NCI-H1417 (cell line): ENCODE results near the gene OR10G4.
"Not testable (repeated sequence)": the region's sequence is repeated elsewhere in the genome, so short reads cannot be mapped to it uniquely, and the experiment has no call there.

ENCODE experiments used
- DNase-seq, 3 experiments: peaks; one replicate each; lab custom pipeline; 2025; lab: John Stamatoyannopoulos, UW

Gene OR10G4

DNA sequence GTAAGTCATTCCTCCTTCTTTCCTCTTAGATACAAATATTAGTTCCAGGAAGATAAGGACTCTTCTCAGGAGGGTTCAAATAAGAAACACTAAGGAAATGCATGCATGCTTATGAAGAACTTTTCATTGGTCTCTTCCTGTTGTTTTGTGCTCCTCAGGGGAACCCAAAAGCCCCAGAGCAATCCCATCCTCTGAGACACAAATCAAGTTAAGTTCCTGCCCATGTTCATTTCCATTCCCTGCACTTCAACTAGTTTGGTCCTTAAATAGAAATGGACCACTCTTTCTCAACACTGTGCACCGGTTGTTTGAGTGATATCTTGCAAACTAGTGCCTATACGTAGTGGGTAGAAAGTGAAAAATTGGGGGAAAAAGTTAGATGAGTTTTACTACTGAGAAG is at the start of gene OR10G4:
TSS of gene OR10G4 (plus strand) at position 301 of the 400 bp plus-strand sequence. CDS start 2,578 bp downstream, outside the sequence.
- no peak for DNase-seq

- DNase-seq, result no peak
Measured at GRCh38 chr11:123973816-123974215, 39.0 kb upstream of the OR10G4 start.

DNA sequence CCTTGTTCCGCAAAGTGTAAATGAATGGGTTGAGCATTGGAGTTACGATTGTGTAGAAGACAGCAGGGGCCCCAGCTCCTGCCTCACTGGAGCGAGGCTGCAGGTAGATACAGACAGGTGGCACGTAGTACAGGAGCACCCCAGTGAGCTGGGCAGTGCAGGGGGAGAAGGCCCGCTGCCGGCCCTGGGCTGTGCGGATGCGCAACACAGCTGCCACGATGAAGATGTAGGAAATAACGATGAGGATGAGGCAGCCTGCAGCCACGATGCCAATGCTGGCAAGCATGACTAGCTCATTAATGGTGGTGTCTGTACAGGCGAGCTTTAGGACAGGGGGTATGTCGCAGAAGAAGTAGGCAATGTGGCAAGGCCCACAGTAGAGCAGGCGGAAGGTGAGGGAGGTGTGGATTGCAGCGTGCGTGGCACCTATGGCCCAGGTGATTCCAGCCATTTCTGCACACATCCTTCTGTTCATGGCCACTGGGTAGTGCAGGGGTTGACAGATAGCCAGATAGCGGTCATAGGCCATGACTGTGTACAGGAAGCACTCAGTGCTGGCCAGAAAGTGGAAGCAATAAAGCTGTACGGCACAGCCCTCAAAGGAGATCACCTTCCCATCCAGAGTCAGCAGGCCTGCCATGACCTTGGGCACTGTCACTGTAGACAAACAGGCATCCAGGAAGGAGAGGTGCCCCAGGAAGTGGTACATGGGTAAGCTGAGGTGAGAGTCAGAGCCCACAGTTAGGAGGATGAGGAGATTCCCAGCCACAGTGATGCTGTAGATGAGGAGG is 35.8 kb upstream of the OR10G4 start:
- no peak for DNase-seq

- DNase-seq, result no peak
Measured at GRCh38 chr11:123977731-123978347, 35.0 kb upstream of the OR10G4 start, which contains the start of gene OR10S1. TSS of gene OR10S1 (minus strand) at chr11:123977781. CDS start at chr11:123977664, 117 bp downstream.

GRCh38 chr11:123979311-123979710 is 33.5 kb upstream of the OR10G4 start:
- DNase-seq, result no peak

- no peak for DNase-seq
Measured at GRCh38 chr11:123995119-123995518, 17.7 kb upstream of the OR10G4 start, which contains the start of gene OR10G6. TSS of gene OR10G6 (minus strand) at chr11:123995161. CDS start at chr11:123995161, 0 bp downstream.

GRCh38 chr11:124015837-124016236 is 3.0 kb downstream of the OR10G4 start:
- not testable (repeated sequence) for DNase-seq

- DNase-seq, result no peak
Measured at GRCh38 chr11:124026498-124026897, 13.7 kb downstream of the OR10G4 start, which contains the start of gene OR10G8. TSS of gene OR10G8 (plus strand) at chr11:124026798. CDS start at chr11:124029623, 2,825 bp downstream.

DNA sequence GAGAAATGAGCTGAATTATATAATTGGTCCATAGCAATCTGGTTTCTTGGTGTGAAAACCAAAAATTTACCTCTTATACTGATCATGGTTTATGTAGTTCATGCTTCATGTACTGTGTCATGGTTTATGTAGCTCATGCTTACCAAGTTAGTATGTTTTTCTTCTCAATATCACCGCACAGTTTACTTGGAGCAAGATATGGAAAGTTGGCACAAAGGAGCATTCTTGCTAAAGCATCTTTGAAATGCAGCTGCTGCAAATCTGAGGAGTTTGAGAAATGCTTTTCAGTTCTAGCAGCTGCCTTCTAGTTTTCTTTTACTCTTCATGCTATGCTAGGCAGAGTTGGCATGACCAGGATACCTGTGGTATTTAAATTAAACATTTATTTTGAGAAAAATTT is 23.9 kb downstream of the OR10G4 start:
- no peak for DNase-seq

DNA sequence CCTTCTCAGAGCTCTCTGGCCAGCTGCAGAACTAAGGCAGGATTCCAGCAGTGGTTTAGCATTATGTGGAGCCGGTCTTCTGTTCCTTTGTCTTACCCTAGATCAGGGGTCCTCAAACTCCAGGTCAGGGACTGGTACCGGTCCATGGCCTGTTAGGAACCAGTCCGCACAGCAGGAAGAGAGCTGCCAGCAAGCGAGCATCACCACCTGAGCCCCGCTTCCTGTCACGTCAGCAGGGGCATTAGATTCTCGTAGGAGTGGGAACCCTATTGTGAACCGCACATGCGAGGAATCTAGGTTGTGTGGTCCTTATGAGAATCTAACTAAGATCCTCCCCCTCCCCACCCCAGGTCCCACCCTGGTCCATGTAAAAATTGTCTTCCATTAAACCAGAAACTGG is 26.8 kb downstream of the OR10G4 start:
- no peak for DNase-seq

GRCh38 chr11:124041254-124041653 is 28.5 kb downstream of the OR10G4 start, which contains the start of gene OR10G7:
TSS of gene OR10G7 (minus strand) at chr11:124041325. CDS start at chr11:124039001, 2,324 bp downstream.
- no peak for DNase-seq

DNA sequence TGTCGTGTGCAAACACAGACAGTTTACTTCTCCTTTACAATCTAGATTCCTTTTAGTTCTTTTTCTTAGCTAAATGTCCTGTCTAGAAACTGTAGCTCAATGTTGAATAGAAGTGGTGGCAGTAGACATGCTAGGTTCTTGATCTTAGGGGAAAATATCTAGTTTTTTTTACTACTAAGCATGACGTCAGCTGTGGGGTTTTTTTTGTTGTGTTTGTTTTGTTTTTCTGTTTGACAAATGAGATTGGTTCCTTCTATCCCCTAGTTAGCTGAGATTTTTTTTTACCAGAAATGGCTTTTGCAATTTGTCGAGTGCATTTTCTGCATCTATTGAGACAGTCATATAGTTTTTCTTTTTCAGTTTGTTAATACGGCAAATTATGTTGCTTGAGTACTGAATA is 30.6 kb downstream of the OR10G4 start:
- no peak for DNase-seq

DNA sequence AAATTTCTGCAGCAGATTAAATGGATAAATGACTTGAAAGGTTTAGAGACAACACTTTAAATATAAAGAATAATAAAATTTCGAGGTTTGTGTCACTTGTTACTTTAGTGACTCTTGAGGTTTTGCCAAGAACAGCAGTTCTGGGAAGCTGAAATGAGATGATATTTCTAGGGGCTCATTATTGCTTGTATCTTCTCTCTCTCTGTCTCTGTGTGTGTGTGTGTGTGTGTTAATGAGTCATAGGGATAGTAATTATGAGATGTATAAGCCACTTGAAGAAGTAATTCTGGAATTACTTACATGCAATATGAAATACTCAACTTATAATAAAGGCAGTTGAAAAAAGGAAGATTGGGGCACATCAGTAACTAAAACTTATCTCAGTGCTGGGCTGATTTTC is 38.0 kb downstream of the OR10G4 start:
- no peak for DNase-seq

DNA sequence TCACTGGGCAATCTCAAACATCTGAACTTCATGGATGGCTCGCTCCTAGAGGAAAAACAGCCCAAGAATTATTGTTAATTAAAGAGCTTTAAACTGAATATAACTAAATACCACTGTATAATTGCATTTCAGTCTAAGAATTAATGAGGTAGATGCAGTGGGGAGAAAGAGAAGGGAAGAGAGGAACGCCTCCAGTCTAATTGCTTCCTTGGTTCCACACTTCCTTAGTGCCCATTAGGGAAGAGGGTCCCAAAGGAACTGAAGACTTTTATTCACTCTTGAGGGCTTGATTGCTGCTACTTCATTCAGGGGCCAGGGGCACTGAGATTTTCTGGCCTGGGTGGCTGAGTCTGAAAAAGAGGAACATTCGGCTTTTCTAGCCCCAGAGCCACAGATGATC is 40.2 kb downstream of the OR10G4 start:
- no peak for DNase-seq
